MCF 10A (cell line): ENCODE measurements around the gene SMARCE1. TPM values are rescaled to one million over a fixed set of nuclear protein-coding genes. Genes with fewer than 3 reads are reported as not detected.
A peak's percentile ranks its signal among the peaks of the same experiment; 100 is the strongest.
"Not testable (repeated sequence)": the region's sequence is repeated elsewhere in the genome, so short reads cannot be mapped to it uniquely, and the experiment has no call there.

Experiments
- BruUV-seq: library from RNA; stranded (reverse); fragments of 400-500 nt; replicated peaks from 2 replicates; lab custom pipeline; 2021; lab: Mats Ljungman, UMichigan
- CTCF ChIA-PET: fragments of 300-600 bp; sonication (Branson Sonifier 250); formaldehyde crosslinking; extraction: SDS; loops from one replicate; lab custom pipeline; 2021; ENCODE audit warnings: antibody characterized with exemption, inconsistent platforms; lab: Yijun Ruan, JAX
- POLR2A ChIA-PET: fragments of 300-600, 350-650 bp; sonication (Branson Sonifier 250); formaldehyde crosslinking; extraction: SDS; loops from one replicate; lab custom pipeline; 2020; ENCODE audit warnings: antibody characterized with exemption, inconsistent platforms; lab: Yijun Ruan, JAX
- DNase-seq: peaks from one replicate; pipeline ENCODE4 v3.0.0-alpha.2; 2018; ENCODE audit not compliant: unreplicated experiment
- H3K27ac Mint-ChIP-seq: one replicate; pipeline ENCODE4 v1.8.0; 2022; ENCODE audit warnings: mild to moderate bottlenecking, low read depth, mixed read lengths; ENCODE audit not compliant: unreplicated experiment
- H3K27me3 Mint-ChIP-seq: one replicate; pipeline ENCODE4 v1.8.0; 2022; ENCODE audit warnings: mixed read lengths; ENCODE audit not compliant: insufficient read depth, unreplicated experiment
- H3K36me3 Mint-ChIP-seq: one replicate; pipeline ENCODE4 v1.8.0; 2022; ENCODE audit warnings: mild to moderate bottlenecking, moderate library complexity, mixed read lengths; ENCODE audit not compliant: insufficient read depth, unreplicated experiment
- H3K4me1 Mint-ChIP-seq: one replicate; pipeline ENCODE4 v1.8.0; 2022; ENCODE audit warnings: mixed read lengths; ENCODE audit not compliant: insufficient read depth, unreplicated experiment
- H3K4me3 Mint-ChIP-seq: one replicate; pipeline ENCODE4 v1.8.0; 2022; ENCODE audit warnings: mild to moderate bottlenecking, moderate library complexity, mixed read lengths; ENCODE audit not compliant: unreplicated experiment
- H3K9me3 Mint-ChIP-seq: one replicate; pipeline ENCODE4 v1.8.0; 2022; ENCODE audit warnings: mixed read lengths; ENCODE audit not compliant: unreplicated experiment
- CTCF ChIP-seq: fragments of 200-600 bp; IDR thresholded peaks from one replicate; pipeline ENCODE4 v1.8.0; 2022; ENCODE audit warnings: antibody characterized with exemption, mild to moderate bottlenecking; ENCODE audit not compliant: unreplicated experiment
- intact Hi-C: fragments of 100-400 bp; cut with micrococcal nuclease; formaldehyde crosslinking; loops from 2 replicates; pipeline ENCODE4 v1.14.1; 2022
- total RNA-seq: library from RNA; stranded (reverse); gene quantifications from 2 replicates; pipeline ENCODE4 v1.2.3, GENCODE V29; 2022

SMARCE1 gene
- total RNA-seq, 1 experiment from 2014 or later, result 128 TPM

DNA sequence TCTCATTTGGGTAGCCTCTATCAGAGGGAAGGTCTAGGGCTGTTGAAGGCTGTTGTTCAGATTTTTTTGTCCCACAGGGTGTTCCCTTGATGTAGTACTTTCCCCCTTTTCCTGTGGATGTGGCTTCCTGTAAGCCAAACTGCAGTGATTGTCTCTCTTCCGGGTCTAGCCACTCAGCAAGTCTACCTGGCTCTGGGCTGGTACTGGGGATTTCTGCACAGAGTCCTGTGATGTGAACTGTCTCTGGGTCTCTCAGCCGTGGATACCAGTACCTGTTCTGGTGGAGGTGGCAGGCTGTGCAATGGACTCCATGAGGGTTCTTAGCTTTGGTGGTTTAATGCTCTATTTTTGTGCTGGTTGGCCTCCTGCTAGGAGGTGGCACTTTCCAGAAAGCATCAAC, 59.1 kb downstream of the SMARCE1 start:
- CTCF ChIA-PET, result interaction anchor here (0.8 kb wide), 2 partner anchors 28 to 116 kb away, joined by 3 to 4 read pairs; no protein-coding TSS in a partner anchor
- BruUV-seq, result no TSS peak
- Mint-ChIP-seq H3K4me1 (no peaks in the 10 kb centered on the region), H3K4me3 (no peak overlapping the region), H3K36me3 (no peaks in the 10 kb centered on the region), H3K27me3 (peaks cover 57% of the 10 kb centered on the region), H3K27ac (no peak overlapping the region), H3K9me3 (peaks cover 20% of the 10 kb centered on the region)
- intact Hi-C loops, result no loop called here
- POLR2A ChIA-PET, result interaction anchor here (0.6 kb wide), 1 partner anchor 253 kb away, joined by 3 read pairs; no protein-coding TSS in a partner anchor
- no peak for DNase-seq
- TF ChIP-seq CTCF, result no peak

- Mint-ChIP-seq H3K27me3 (peaks cover 54% of the 10 kb centered on the region), H3K4me1 (peaks cover 15% of the 10 kb centered on the region), H3K9me3 (peaks cover 20% of the 10 kb centered on the region)
- BruUV-seq, H3K27ac Mint-ChIP-seq, H3K4me3 Mint-ChIP-seq, intact Hi-C loops, DNase-seq, CTCF ChIA-PET, H3K36me3 Mint-ChIP-seq: not testable (repeated sequence)
- POLR2A ChIA-PET, result interaction anchor here (0.6 to 0.7 kb wide), 2 partner anchors 9 to 37 kb away, joined by 3 to 4 read pairs; no protein-coding TSS in a partner anchor
Observed at GRCh38 chr17:40586264-40586663, 61.4 kb downstream of the SMARCE1 start.

DNA sequence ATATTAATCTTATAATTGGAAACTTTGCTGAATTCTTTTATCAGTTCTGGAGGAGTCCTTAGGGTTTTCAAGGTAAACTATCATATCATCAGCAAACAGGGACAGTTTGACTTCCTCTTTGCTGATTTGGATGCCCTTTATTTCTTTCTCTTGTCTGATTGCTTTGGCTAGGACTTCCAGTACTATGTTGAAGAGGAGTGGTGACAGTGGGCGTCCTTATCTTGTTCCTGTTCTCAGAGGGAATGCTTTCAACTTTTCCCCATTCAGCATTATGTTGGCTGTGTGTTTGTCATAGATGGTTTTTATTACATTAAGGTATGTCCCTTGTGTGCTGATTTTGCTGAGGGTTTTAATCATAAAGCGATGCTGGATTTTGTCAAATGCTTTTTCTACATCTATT, 62.7 kb downstream of the SMARCE1 start:
- H3K36me3 Mint-ChIP-seq, DNase-seq, intact Hi-C loops, H3K27ac Mint-ChIP-seq, BruUV-seq, H3K4me3 Mint-ChIP-seq: not testable (repeated sequence)
- Mint-ChIP-seq H3K4me1 (peaks cover 15% of the 10 kb centered on the region), H3K9me3 (peaks cover 20% of the 10 kb centered on the region), H3K27me3 (peaks cover 41% of the 10 kb centered on the region)
- POLR2A ChIA-PET, result interaction anchor here (4.3 kb wide), 1 partner anchor 114 kb away, joined by 17 read pairs; no protein-coding TSS in a partner anchor
- CTCF ChIA-PET, result interaction anchor here (0.7 kb wide), 1 partner anchor 25 kb away, joined by 3 read pairs; no protein-coding TSS in a partner anchor

- H3K36me3 Mint-ChIP-seq, result no peaks in the 10 kb centered on the region
- POLR2A ChIA-PET, result interaction anchor here (0.6 to 4.3 kb wide), 9 partner anchors 9 to 270 kb away, joined by 3 to 17 read pairs (median 3); no protein-coding TSS in a partner anchor
- CTCF ChIA-PET, result interaction anchor here (0.7 to 2.0 kb wide), 2 partner anchors 22 to 132 kb away, joined by 3 to 6 read pairs; no protein-coding TSS in a partner anchor
- BruUV-seq, result no TSS peak
- peaks cover 21% of the 10 kb centered on the region for H3K27me3 Mint-ChIP-seq
- peak; percentile 94 for DNase-seq
- no peak for TF ChIP-seq CTCF
- H3K27ac Mint-ChIP-seq, result no peak overlapping the region
- H3K4me1 Mint-ChIP-seq, result peaks cover 15% of the 10 kb centered on the region
- intact Hi-C loops, result no loop called here
- peak overlapping the region; percentile 19 for H3K4me3 Mint-ChIP-seq
- peaks cover 20% of the 10 kb centered on the region for H3K9me3 Mint-ChIP-seq
Observed at GRCh38 chr17:40582328-40582901, 65.2 kb downstream of the SMARCE1 start.

- CTCF ChIA-PET, result no interaction called here
Observed at GRCh38 chr17:40580140-40580539, 67.5 kb downstream of the SMARCE1 start.

More at GRCh38 chr17:40580140-40580539, 67.5 kb downstream of the SMARCE1 start:
- intact Hi-C loops, result no loop called here
- Mint-ChIP-seq H3K4me3 (no peak overlapping the region), H3K27me3 (peaks cover 17% of the 10 kb centered on the region), H3K36me3 (no peaks in the 10 kb centered on the region), H3K27ac (no peak overlapping the region), H3K4me1 (peaks cover 15% of the 10 kb centered on the region), H3K9me3 (peaks cover 10% of the 10 kb centered on the region)
- DNase-seq, result no peak
- BruUV-seq, result no TSS peak
- TF ChIP-seq CTCF, result no peak
- POLR2A ChIA-PET, result interaction anchor here (2.0 kb wide), 1 partner anchor 19 kb away, joined by 7 read pairs; no protein-coding TSS in a partner anchor
